H1 (cell line): ENCODE measurements around the gene NDUFV1. TPM values are rescaled to one million over a fixed set of nuclear protein-coding genes. Genes with fewer than 3 reads are reported as not detected.

Experiments used
- CTCF ChIA-PET: fragments of 300-600 bp; sonication (Branson Sonifier 250); formaldehyde crosslinking; loops from one replicate; lab custom pipeline; 2021; ENCODE audit not compliant: partially characterized antibody; lab: Charles Lee
- POLR2A ChIA-PET: fragments of 300-600 bp; sonication (Branson Sonifier 250); formaldehyde crosslinking; loops from one replicate; lab custom pipeline; 2021; ENCODE audit warnings: inconsistent platforms; ENCODE audit not compliant: partially characterized antibody; lab: Charles Lee
- DNase-seq, 2 experiments: peaks; one replicate each; pipeline versions ENCODE4 v3.0.0 to v3.0.0-alpha.2; 2010 to 2022; ENCODE audit warnings: low spot score in 2 of 2, low read depth in 1 of 2, mixed read lengths in 1 of 2
- FAIRE-seq: peaks from 2 replicates; lab custom pipeline; 2011; peaks lifted over from hg19 to GRCh38; lab: Jason Lieb, UNC
- H2AFZ ChIP-seq: 2 replicates; pipeline ENCODE4 v1.8.1; 2012; ENCODE audit warnings: low read length, inconsistent platforms
- H2AK5ac ChIP-seq: 2 replicates; pipeline ENCODE4 v1.6.1; 2013; ENCODE audit warnings: low read depth, low read length
- H2BK120ac ChIP-seq: replicated peaks from 2 replicates; pipeline ENCODE3; 2013; ENCODE audit warnings: low read depth, low read length, inconsistent platforms
- H2BK12ac ChIP-seq: 2 replicates; pipeline ENCODE4 v1.6.1; 2013; ENCODE audit warnings: low read depth, low read length
- H2BK15ac ChIP-seq: 2 replicates; pipeline ENCODE4 v1.6.1; 2013; ENCODE audit warnings: low read length
- H2BK20ac ChIP-seq: 2 replicates; pipeline ENCODE4 v1.6.1; 2013; ENCODE audit warnings: low read length
- H2BK5ac ChIP-seq: 2 replicates; pipeline ENCODE4 v1.6.1; 2013; ENCODE audit warnings: low read depth, low read length
- H3K14ac ChIP-seq: 2 replicates; pipeline ENCODE4 v1.6.1; 2013; ENCODE audit warnings: inconsistent platforms; ENCODE audit not compliant: insufficient read length
- H3K18ac ChIP-seq: 2 replicates; pipeline ENCODE4 v1.6.1; 2013; ENCODE audit warnings: low read length; ENCODE audit errors: extremely low read depth
- H3K23ac ChIP-seq: 2 replicates; pipeline ENCODE4 v1.6.1; 2013; ENCODE audit warnings: inconsistent platforms; ENCODE audit not compliant: insufficient read length
- H3K23me2 ChIP-seq: 2 replicates; pipeline ENCODE4 v1.6.1; 2013; ENCODE audit warnings: low read depth, low read length
- H3K27ac ChIP-seq: 2 replicates; pipeline ENCODE4 v1.6.1; 2011; ENCODE audit warnings: low read depth, low read length, inconsistent platforms
- H3K27me3 ChIP-seq, 4 experiments: replicated peaks in 1 of 4; 1 replicate in 1 of 4; 2 replicates in 3 of 4; pipeline versions ENCODE4 v1.6.1 to v1.8.1; 2011 to 2013; ENCODE audit warnings: low read length in 3 of 4, mild to moderate bottlenecking in 3 of 4, inconsistent platforms in 2 of 4, mixed read lengths in 2 of 4, moderate library complexity in 1 of 4; ENCODE audit not compliant: control insufficient read depth in 3 of 4, insufficient read depth in 3 of 4; ENCODE audit errors: extremely low read depth in 1 of 4
- H3K36me3 ChIP-seq, 4 experiments: 2 replicates each; pipeline versions ENCODE4 v1.6.1 to v1.8.1; 2011 to 2013; ENCODE audit warnings: mild to moderate bottlenecking in 4 of 4, low read length in 3 of 4, moderate library complexity in 2 of 4, control low read depth in 1 of 4, inconsistent platforms in 1 of 4; ENCODE audit not compliant: insufficient read depth in 4 of 4, control insufficient read depth in 2 of 4
- H3K4ac ChIP-seq: replicated peaks from 2 replicates; pipeline ENCODE3; 2013; ENCODE audit warnings: low read length, low read depth, mixed read lengths, inconsistent platforms; ENCODE audit not compliant: insufficient read length
- H3K4me1 ChIP-seq, 4 experiments: replicated peaks in 1 of 4; 1 replicate in 1 of 4; 2 replicates in 3 of 4; pipeline versions ENCODE4 v1.6.1 to v1.8.1; 2011 to 2013; ENCODE audit warnings: low read length in 3 of 4, inconsistent platforms in 2 of 4, mixed read lengths in 1 of 4; ENCODE audit not compliant: insufficient read depth in 4 of 4, control insufficient read depth in 3 of 4
- H3K4me2 ChIP-seq, 2 experiments: 2 replicates each; pipeline versions ENCODE4 v1.6.1 to v1.8.1; 2011 to 2013; ENCODE audit warnings: low read depth in 2 of 2, low read length in 2 of 2, control low read depth in 1 of 2, inconsistent platforms in 1 of 2, mild to moderate bottlenecking in 1 of 2; ENCODE audit not compliant: insufficient read depth in 1 of 2
- H3K4me3 ChIP-seq, 4 experiments: fragments of 200-600, 300-600 bp in 1 of 4; sonication (generic), shearing (Covaris generic), sonication (Bioruptor Twin) in 1 of 4; 2 replicates each; pipeline versions ENCODE4 v1.5.1 to v1.8.1; 2011 to 2016; ENCODE audit warnings: low read length in 4 of 4, low read depth in 3 of 4, control low read depth in 2 of 4, inconsistent platforms in 2 of 4, mild to moderate bottlenecking in 2 of 4, mixed read lengths in 1 of 4, moderate library complexity in 1 of 4; ENCODE audit not compliant: insufficient read depth in 2 of 4; ENCODE audit errors: extremely low read depth in 1 of 4
- H3K56ac ChIP-seq: replicated peaks from 2 replicates; pipeline ENCODE3; 2013; ENCODE audit warnings: low read depth, mild to moderate bottlenecking, mixed read lengths, low read length, inconsistent platforms; ENCODE audit not compliant: insufficient read length
- H3K79me1 ChIP-seq: 2 replicates; pipeline ENCODE4 v1.6.1; 2013; ENCODE audit warnings: low read depth, low read length, control low read depth
- H3K79me2 ChIP-seq, 2 experiments: 2 replicates each; pipeline versions ENCODE4 v1.6.1 to v1.8.1; 2012 to 2013; ENCODE audit warnings: low read length in 2 of 2, mild to moderate bottlenecking in 2 of 2, inconsistent platforms in 1 of 2; ENCODE audit not compliant: insufficient read depth in 2 of 2, control insufficient read depth in 1 of 2
- H3K9ac ChIP-seq, 4 experiments: replicated peaks in 1 of 4; 1 replicate in 1 of 4; 2 replicates in 3 of 4; pipeline versions ENCODE4 v1.6.1 to v1.8.1; 2011 to 2013; ENCODE audit warnings: low read depth in 3 of 4, low read length in 3 of 4, control low read depth in 2 of 4, mild to moderate bottlenecking in 2 of 4, moderate library complexity in 2 of 4, inconsistent platforms in 1 of 4; ENCODE audit errors: extremely low read depth in 1 of 4
- H3K9me3 ChIP-seq, 2 experiments: 2 replicates each; pipeline versions ENCODE4 v1.6.1 to v1.8.1; 2012 to 2013; ENCODE audit warnings: mild to moderate bottlenecking in 2 of 2, moderate library complexity in 2 of 2, control low read depth in 1 of 2, inconsistent platforms in 1 of 2, low read depth in 1 of 2, low read length in 1 of 2, mixed read lengths in 1 of 2; ENCODE audit not compliant: insufficient read depth in 2 of 2
- H4K20me1 ChIP-seq, 2 experiments: replicated peaks in 1 of 2; 2 replicates each; pipeline versions ENCODE3 to v1.8.1; 2011 to 2013; ENCODE audit warnings: inconsistent platforms in 2 of 2, low read length in 2 of 2, mild to moderate bottlenecking in 1 of 2; ENCODE audit not compliant: insufficient read depth in 2 of 2, control insufficient read depth in 1 of 2
- H4K5ac ChIP-seq: 2 replicates; pipeline ENCODE4 v1.6.1; 2013; ENCODE audit warnings: low read length, low read depth, mixed read lengths, inconsistent platforms; ENCODE audit not compliant: insufficient read length
- H4K8ac ChIP-seq: 2 replicates; pipeline ENCODE4 v1.8.0; 2013; ENCODE audit warnings: mild to moderate bottlenecking, moderate library complexity, low read length, inconsistent platforms; ENCODE audit not compliant: insufficient read depth; ENCODE audit errors: extremely low read depth
- H4K91ac ChIP-seq: replicated peaks from 2 replicates; pipeline ENCODE3; 2013; ENCODE audit warnings: low read length, mixed read lengths, inconsistent platforms; ENCODE audit not compliant: insufficient read length
- ASH2L ChIP-seq: fragments of 200-600, 300-600 bp; sonication (generic); IDR thresholded peaks from one replicate; pipeline ENCODE4 v1.7.1; 2017; ENCODE audit warnings: low read length
- ATF2 ChIP-seq: IDR thresholded peaks from 2 replicates; pipeline ENCODE4 v1.6.1; 2012; ENCODE audit warnings: low read length, inconsistent platforms
- BACH1 ChIP-seq: IDR thresholded peaks from 2 replicates; pipeline ENCODE4 v1.6.1; 2012; ENCODE audit warnings: low read length, improper control_type of control experiment
- CBX8 ChIP-seq: fragments of 300-800, 300-1000 bp; sonication (generic); IDR thresholded peaks from 2 replicates; pipeline ENCODE4 v1.7.1; 2016; ENCODE audit warnings: low read depth, low read length, borderline replicate concordance
- EP300 ChIP-seq, 2 experiments: IDR thresholded peaks; 1 replicate in 1 of 2; 2 replicates in 1 of 2; pipeline ENCODE4 v1.6.1; 2011 to 2012; ENCODE audit warnings: low read depth in 2 of 2, low read length in 2 of 2, mild to moderate bottlenecking in 2 of 2, borderline replicate concordance in 1 of 2, inconsistent platforms in 1 of 2, moderate library complexity in 1 of 2
- EZH2 ChIP-seq: fragments of 200-600 bp; sonication (generic); IDR thresholded peaks from 2 replicates; pipeline ENCODE4 v1.7.1; 2012; ENCODE audit warnings: low read depth, mild to moderate bottlenecking, moderate library complexity, low read length, inconsistent platforms; ENCODE audit not compliant: severe bottlenecking
- KDM1A ChIP-seq: fragments of 200-600, 300-600 bp; sonication (generic); IDR thresholded peaks from 2 replicates; pipeline ENCODE4 v1.7.1; 2016; ENCODE audit warnings: mild to moderate bottlenecking, low read length, borderline replicate concordance
- POLR2A ChIP-seq, 2 experiments: IDR thresholded peaks; 1 replicate in 1 of 2; 2 replicates in 1 of 2; pipeline ENCODE4 v1.6.1; 2011; ENCODE audit warnings: low read depth in 2 of 2, low read length in 2 of 2, mild to moderate bottlenecking in 2 of 2; ENCODE audit errors: control extremely low read depth in 1 of 2
- RAD21 ChIP-seq, 2 experiments: IDR thresholded peaks in 1 of 2; conservative IDR thresholded peaks in 1 of 2; 2 replicates each; pipeline ENCODE4 v1.6.1; 2011; ENCODE audit warnings: low read depth in 2 of 2, low read length in 2 of 2, improper control_type of control experiment in 1 of 2, inconsistent platforms in 1 of 2, mild to moderate bottlenecking in 1 of 2, moderate library complexity in 1 of 2
- SIX5 ChIP-seq: IDR thresholded peaks from 2 replicates; pipeline ENCODE4 v1.6.1; 2011; ENCODE audit warnings: mild to moderate bottlenecking, low read depth, low read length
- TAF7 ChIP-seq: optimal IDR thresholded peaks from 2 replicates; pipeline ENCODE3; 2011; ENCODE audit warnings: low read depth, mild to moderate bottlenecking, inconsistent platforms, low read length, moderate library complexity, borderline replicate concordance
- YY1 ChIP-seq: IDR thresholded peaks from 2 replicates; pipeline ENCODE4 v1.6.1; 2011; ENCODE audit warnings: low read depth, mild to moderate bottlenecking, low read length
- WGBS, 2 experiments: shearing (Covaris generic) in 1 of 2; methylation state at CpG; one replicate each; pipeline versions ENCODE4 v1.1.6 to v1.1.7; 2013 to 2015; ENCODE audit warnings: low lambda C conversion rate in 2 of 2, mixed read lengths in 2 of 2, inconsistent platforms in 1 of 2, low coverage in 1 of 2, missing lambda C conversion rate in 1 of 2; ENCODE audit not compliant: insufficient replicate concordance in 2 of 2, insufficient coverage in 1 of 2, insufficient read length in 1 of 2; ENCODE audit errors: extremely low coverage in 1 of 2, missing lambda C conversion rate in 1 of 2; 5-methylcytosine and 5-hydroxymethylcytosine counted together
- polyA plus RNA-seq, 7 experiments: library from polyadenylated mRNA; depleted of rRNA in 3 of 7; stranded (reverse) in 5 of 7; unstranded in 2 of 7; fragments of >200 nt in 5 of 7; fragments of 200-250 nt in 2 of 7; gene quantifications; 1 replicate in 5 of 7; 2 replicates in 1 of 7; 4 replicates in 1 of 7; pipeline versions ENCODE4 v1.2.1 to v1.2.3, GENCODE V29; 2011 to 2013; ENCODE audit warnings: missing spikeins in 2 of 7, mixed read lengths in 2 of 7
- total RNA-seq: library from RNA; stranded (reverse); fragmentation: NEBNext Ultra II Directional; extraction: Animal tissue kit (Norgen Biotek cat#: 25700); gene quantifications from 2 replicates; pipeline ENCODE4 v1.2.1, GENCODE V29; 2021

Gene NDUFV1
- total and polyA plus RNA-seq, 2 of the 8 experiments (the other 6 are each of a cell fraction or from before 2014, with no cell fraction given), result 125 to 131 TPM

GRCh38 chr11:67564230-67564629, 42.5 kb upstream of the NDUFV1 start:
- H3K9ac ChIP-seq, result no peak overlapping the region
- no peaks in the 10 kb centered on the region for H3K23me2 ChIP-seq
- H3K18ac ChIP-seq, result no peak overlapping the region
- no peak overlapping the region for H2BK15ac ChIP-seq
- no peak for FAIRE-seq
- H2BK5ac ChIP-seq, result no peak overlapping the region
- H4K20me1 ChIP-seq, result no peaks in the 10 kb centered on the region
- H3K79me2 ChIP-seq, result no peaks in the 10 kb centered on the region
- no peaks in the 10 kb centered on the region for H3K9me3 ChIP-seq
- WGBS, 2 experiments, result 84% methylated on average over 4 of the region's 4 CpGs; no CpG with 5 or more reads in 1 of the 2 experiments
- no peak overlapping the region for H3K4me3 ChIP-seq
- peaks cover 0 to 4% (median 0%) of the 10 kb centered on the region in 4 experiments; a peak in 1 of 7 replicates for H3K4me1 ChIP-seq
- no peak overlapping the region for H2BK20ac ChIP-seq
- DNase-seq, result no peak
- no peaks in the 10 kb centered on the region for H3K36me3 ChIP-seq
- H3K79me1 ChIP-seq, result no peaks in the 10 kb centered on the region
- H4K5ac ChIP-seq, result no peak overlapping the region
- H3K27ac ChIP-seq, result no peak overlapping the region
- H4K8ac ChIP-seq, result no peak overlapping the region
- no peak overlapping the region for H2BK120ac ChIP-seq
- H3K4ac ChIP-seq, result no peak overlapping the region
- no peak overlapping the region for H3K23ac ChIP-seq
- no peak overlapping the region for H3K4me2 ChIP-seq
- H3K56ac ChIP-seq, result no peak overlapping the region
- no peak overlapping the region for H2AFZ ChIP-seq
- H2BK12ac ChIP-seq, result no peak overlapping the region
- H3K27me3 ChIP-seq, result no peaks in the 10 kb centered on the region; a peak in 1 of 7 replicates
- no peak overlapping the region for H2AK5ac ChIP-seq
- CTCF ChIA-PET, result interaction anchor here (1.1 kb wide), 1 partner anchor 12 kb away, joined by 4 read pairs; no protein-coding TSS in a partner anchor
- POLR2A ChIA-PET, result no interaction called here
- H3K14ac ChIP-seq, result no peak overlapping the region
- no peak overlapping the region for H4K91ac ChIP-seq
- TF ChIP-seq TAF7 (no peak), EP300 (IDR thresholded peaks at IDR 0.05; ENCODE audit: borderline replicate concordance in 1 of 2, low read depth in 2 of 2, low read length in 2 of 2) (no peak), ASH2L (no peak), ATF2 (no peak), RAD21 (IDR thresholded peaks at IDR 0.05 in 1 of 2, conservative IDR thresholded peaks at IDR 0.05 in 1 of 2; ENCODE audit: low read depth in 2 of 2, low read length in 2 of 2) (no peak), KDM1A (no peak), EZH2 (no peak), YY1 (no peak), BACH1 (no peak), CBX8 (no peak), POLR2A (IDR thresholded peaks at IDR 0.05; ENCODE audit: control extremely low read depth in 1 of 2, low read depth in 2 of 2, low read length in 2 of 2) (no peak), SIX5 (no peak)
